Measurements from ENCODE around the gene AP1S1.

- TF ChIP-seq, protein P1, sequence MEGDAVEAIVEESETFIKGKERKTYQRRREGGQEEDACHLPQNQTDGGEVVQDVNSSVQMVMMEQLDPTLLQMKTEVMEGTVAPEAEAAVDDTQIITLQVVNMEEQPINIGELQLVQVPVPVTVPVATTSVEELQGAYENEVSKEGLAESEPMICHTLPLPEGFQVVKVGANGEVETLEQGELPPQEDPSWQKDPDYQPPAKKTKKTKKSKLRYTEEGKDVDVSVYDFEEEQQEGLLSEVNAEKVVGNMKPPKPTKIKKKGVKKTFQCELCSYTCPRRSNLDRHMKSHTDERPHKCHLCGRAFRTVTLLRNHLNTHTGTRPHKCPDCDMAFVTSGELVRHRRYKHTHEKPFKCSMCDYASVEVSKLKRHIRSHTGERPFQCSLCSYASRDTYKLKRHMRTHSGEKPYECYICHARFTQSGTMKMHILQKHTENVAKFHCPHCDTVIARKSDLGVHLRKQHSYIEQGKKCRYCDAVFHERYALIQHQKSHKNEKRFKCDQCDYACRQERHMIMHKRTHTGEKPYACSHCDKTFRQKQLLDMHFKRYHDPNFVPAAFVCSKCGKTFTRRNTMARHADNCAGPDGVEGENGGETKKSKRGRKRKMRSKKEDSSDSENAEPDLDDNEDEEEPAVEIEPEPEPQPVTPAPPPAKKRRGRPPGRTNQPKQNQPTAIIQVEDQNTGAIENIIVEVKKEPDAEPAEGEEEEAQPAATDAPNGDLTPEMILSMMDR (IDR thresholded peaks at IDR 0.05), result no peak
- no peak for TF ChIP-seq POLR2AphosphoS5 (IDR thresholded peaks at IDR 0.05)
- no peak for TF ChIP-seq POLR2A (IDR thresholded peaks at IDR 0.05; ENCODE audit: low read depth)
- no peak for TF ChIP-seq EP300 (IDR thresholded peaks at IDR 0.05)
Measured at GRCh38 chr7:101200862-101201599, 46.8 kb downstream of the AP1S1 start, which contains the start of gene MOGAT3.

All from esophagus muscularis mucosa (tissue), 4 donors.